ENCODE data around the gene PLEKHA8.

DNA sequence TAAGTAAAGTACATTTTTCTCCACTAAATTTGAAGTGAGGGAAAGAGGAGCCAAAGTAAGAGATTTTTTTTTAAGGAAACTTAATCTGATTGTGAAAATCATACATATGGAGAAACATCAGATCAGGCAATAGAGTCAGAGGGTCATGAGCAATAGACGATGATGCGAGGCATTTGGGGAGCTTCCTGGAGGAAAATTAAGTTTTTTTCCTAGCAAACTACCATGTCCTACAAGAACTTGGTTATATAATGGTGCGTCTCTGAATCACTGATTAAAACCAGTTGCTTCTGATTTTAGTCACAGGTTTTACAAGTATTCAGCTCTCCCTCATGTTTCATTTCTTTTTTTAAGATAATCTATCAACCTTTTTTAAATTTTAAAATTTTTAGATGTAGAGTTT is 54.5 kb downstream of the PLEKHA8 start:
- TF ChIP-seq, protein P1, sequence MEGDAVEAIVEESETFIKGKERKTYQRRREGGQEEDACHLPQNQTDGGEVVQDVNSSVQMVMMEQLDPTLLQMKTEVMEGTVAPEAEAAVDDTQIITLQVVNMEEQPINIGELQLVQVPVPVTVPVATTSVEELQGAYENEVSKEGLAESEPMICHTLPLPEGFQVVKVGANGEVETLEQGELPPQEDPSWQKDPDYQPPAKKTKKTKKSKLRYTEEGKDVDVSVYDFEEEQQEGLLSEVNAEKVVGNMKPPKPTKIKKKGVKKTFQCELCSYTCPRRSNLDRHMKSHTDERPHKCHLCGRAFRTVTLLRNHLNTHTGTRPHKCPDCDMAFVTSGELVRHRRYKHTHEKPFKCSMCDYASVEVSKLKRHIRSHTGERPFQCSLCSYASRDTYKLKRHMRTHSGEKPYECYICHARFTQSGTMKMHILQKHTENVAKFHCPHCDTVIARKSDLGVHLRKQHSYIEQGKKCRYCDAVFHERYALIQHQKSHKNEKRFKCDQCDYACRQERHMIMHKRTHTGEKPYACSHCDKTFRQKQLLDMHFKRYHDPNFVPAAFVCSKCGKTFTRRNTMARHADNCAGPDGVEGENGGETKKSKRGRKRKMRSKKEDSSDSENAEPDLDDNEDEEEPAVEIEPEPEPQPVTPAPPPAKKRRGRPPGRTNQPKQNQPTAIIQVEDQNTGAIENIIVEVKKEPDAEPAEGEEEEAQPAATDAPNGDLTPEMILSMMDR (conservative IDR thresholded peaks at IDR 0.05; ENCODE audit: low read length), result no peak
- no peak for TF ChIP-seq EZH2phosphoT487 (IDR thresholded peaks at IDR 0.05; ENCODE audit: borderline replicate concordance, low read depth, low read length)
